DND-41 (cell line): Measurements from ENCODE around the gene ABLIM2.

Experiments
- EZH2 ChIP-seq: IDR thresholded peaks from 3 replicates; pipeline ENCODE4 v1.6.1; 2012; ENCODE audit warnings: borderline replicate concordance, low read depth, mild to moderate bottlenecking, moderate library complexity, low read length, inconsistent platforms; ENCODE audit not compliant: severe bottlenecking
- TF ChIP-seq, protein P1 (sequence below): IDR thresholded peaks from 2 replicates; pipeline ENCODE4 v1.5.1; 2012; ENCODE audit warnings: borderline replicate concordance, low read length, moderate library complexity, mild to moderate bottlenecking; ENCODE audit not compliant: poor library complexity, severe bottlenecking; ENCODE audit errors: extremely low read depth

DNA sequence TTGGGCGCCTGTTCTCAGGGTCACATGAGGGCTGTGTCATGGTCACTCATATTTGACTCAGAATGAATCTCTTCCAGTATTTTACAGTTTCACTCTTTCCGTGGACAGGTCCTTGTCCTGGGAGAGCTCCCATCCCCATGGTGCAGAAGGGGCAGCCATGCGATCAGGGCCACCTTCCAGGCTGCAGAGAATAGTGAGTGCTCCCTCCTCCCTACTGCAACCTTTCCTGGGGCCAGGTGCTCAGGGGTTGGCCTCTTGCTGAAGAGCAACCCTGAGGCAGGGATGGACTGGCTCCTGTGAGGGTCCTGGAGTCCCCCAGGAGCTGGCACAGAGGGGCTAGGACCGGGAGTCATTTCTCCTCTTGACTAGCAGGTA, 108.4 kb downstream of the ABLIM2 start:
- TF ChIP-seq, protein P1, sequence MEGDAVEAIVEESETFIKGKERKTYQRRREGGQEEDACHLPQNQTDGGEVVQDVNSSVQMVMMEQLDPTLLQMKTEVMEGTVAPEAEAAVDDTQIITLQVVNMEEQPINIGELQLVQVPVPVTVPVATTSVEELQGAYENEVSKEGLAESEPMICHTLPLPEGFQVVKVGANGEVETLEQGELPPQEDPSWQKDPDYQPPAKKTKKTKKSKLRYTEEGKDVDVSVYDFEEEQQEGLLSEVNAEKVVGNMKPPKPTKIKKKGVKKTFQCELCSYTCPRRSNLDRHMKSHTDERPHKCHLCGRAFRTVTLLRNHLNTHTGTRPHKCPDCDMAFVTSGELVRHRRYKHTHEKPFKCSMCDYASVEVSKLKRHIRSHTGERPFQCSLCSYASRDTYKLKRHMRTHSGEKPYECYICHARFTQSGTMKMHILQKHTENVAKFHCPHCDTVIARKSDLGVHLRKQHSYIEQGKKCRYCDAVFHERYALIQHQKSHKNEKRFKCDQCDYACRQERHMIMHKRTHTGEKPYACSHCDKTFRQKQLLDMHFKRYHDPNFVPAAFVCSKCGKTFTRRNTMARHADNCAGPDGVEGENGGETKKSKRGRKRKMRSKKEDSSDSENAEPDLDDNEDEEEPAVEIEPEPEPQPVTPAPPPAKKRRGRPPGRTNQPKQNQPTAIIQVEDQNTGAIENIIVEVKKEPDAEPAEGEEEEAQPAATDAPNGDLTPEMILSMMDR = no peak
- no peak for TF ChIP-seq EZH2
